Measurements from ENCODE around the gene KCNS1. TPM values are rescaled to one million over a fixed set of nuclear protein-coding genes. Genes with fewer than 3 reads are reported as not detected.

KCNS1 gene
- total RNA-seq, 1 experiment from 2014 or later, result not detected

DNA sequence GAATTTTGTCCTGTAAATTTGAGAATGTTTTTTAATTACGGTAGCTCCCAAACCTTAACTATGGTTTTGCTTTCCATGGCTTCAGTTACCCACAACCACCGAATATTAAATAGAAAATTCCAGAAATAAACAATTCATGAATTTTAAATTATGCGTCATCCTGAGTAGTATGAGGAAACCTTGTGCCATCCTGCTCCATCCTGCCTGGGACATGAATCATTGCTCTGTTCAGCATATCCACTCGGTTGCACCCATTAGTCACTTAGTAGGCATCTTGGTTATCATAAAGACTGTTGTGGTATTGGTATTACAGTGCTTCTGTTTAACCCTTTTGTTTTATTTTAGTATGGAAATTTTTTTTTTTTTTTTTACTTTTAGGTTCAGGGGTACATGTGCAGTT, 39.7 kb downstream of the KCNS1 start:
- CTCF ChIA-PET, result no interaction called here
- 0 out of 2 replicates have a peak, but pooled peaks cover 3% of the 10 kb centered on the region for H3K36me3 ChIP-seq (ENCODE audit: control insufficient read depth, insufficient read depth, low read length)
- no peaks in the 10 kb centered on the region for H3K27me3 ChIP-seq (ENCODE audit: control insufficient read depth, insufficient read depth, low read length)
- BruUV-seq (replicated peaks), result no TSS peak
- intact Hi-C loops (cut with micrococcal nuclease; ENCODE audit: unreplicated experiment), result no loop called here
- POLR2A ChIA-PET, result interaction anchor here (0.7 kb wide), 1 partner anchor 75 kb away, joined by 4 read pairs; no protein-coding TSS in a partner anchor
- DNase-seq (ENCODE audit: low read depth, low spot score) (peak; percentile 72), ATAC-seq (peak; percentile 95)
- H3K27ac ChIP-seq (ENCODE audit: low read length), result no peak overlapping the region
- no peak overlapping the region for H3K4me3 ChIP-seq (ENCODE audit: low read depth in 2 of 2, low read length in 2 of 2)
- TF ChIP-seq, protein P1, sequence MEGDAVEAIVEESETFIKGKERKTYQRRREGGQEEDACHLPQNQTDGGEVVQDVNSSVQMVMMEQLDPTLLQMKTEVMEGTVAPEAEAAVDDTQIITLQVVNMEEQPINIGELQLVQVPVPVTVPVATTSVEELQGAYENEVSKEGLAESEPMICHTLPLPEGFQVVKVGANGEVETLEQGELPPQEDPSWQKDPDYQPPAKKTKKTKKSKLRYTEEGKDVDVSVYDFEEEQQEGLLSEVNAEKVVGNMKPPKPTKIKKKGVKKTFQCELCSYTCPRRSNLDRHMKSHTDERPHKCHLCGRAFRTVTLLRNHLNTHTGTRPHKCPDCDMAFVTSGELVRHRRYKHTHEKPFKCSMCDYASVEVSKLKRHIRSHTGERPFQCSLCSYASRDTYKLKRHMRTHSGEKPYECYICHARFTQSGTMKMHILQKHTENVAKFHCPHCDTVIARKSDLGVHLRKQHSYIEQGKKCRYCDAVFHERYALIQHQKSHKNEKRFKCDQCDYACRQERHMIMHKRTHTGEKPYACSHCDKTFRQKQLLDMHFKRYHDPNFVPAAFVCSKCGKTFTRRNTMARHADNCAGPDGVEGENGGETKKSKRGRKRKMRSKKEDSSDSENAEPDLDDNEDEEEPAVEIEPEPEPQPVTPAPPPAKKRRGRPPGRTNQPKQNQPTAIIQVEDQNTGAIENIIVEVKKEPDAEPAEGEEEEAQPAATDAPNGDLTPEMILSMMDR (IDR thresholded peaks at IDR 0.05), result no peak
- TF ChIP-seq POLR2AphosphoS5 (IDR thresholded peaks at IDR 0.05; ENCODE audit: low read depth, low read length), result no peak
- no peaks in the 10 kb centered on the region; the same call in none of the 2 replicates for H3K4me1 ChIP-seq (ENCODE audit: control insufficient read depth, insufficient read depth, low read length)
- in situ Hi-C loops (cut with HindIII; ENCODE audit: low pct_unique_long_range_greater_than_20kb, low sequenced_read_pairs), result no loop called here
- no peaks in the 10 kb centered on the region for H3K9me3 ChIP-seq (ENCODE audit: control insufficient read depth, insufficient read depth, low read depth, low read length)

DNA sequence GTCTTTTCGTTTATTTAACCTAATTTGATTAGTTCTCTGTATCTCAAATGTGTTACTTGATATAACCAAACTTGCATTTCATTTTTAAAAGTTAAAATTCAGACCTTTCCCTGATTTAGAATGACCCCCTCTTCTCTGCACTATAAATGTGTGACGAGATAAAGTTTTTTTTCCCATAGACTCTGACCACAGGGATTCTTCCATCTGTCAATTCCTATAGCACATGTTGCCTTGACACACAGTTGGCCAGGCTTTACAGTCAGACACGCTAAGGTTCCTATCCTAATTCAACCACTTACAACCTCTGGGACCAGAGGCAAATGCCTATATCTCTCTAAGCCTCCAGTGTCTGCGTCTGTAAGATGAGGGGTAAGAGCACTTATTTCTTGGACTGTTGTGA, 40.6 kb downstream of the KCNS1 start:
- no TSS peak for BruUV-seq (replicated peaks)
- in situ Hi-C loops (cut with HindIII; ENCODE audit: low pct_unique_long_range_greater_than_20kb, low sequenced_read_pairs), result no loop called here
- 0 out of 2 replicates have a peak overlapping the region, but pooled peaks have one; percentile 11 for H3K27ac ChIP-seq (ENCODE audit: low read length)

DNA sequence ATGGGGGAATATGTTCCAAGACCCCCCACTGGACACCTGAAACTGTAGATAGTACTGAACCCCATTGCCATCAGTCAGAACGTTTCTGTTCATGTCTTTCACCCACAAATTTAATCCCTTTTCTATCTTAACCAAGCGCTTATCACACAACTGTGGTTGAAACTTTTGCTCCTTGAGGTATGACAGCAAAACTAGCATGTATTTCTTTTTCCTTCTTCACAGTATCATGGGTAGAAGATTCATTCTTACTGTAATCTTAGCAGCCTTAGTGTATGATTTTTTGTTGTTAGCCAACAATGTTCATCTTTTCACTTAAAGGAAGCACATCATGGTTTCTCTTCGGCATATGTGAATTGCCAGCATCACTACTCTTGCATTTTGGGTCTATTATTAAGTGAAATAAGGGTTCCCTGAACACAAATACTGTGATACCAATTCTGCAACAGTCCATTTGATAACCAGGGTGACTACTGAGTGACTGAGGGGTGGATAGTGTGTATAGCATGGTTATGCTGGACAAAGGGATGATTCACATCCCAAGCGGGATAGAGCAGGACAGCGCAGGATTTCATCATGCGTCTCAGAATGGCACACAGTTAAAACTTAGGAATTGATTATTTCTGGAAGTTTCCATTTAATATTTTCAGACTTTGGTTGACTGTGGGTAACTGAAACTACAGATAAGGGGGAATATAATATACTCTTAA, 41.8 kb downstream of the KCNS1 start:
- no peaks in the 10 kb centered on the region; the same call in none of the 2 replicates for H3K4me1 ChIP-seq (ENCODE audit: control insufficient read depth, insufficient read depth, low read length)
- ChIA-PET CTCF (no interaction called here), POLR2A (no interaction called here)
- no peak overlapping the region for H3K27ac ChIP-seq (ENCODE audit: low read length)
- H3K27me3 ChIP-seq (ENCODE audit: control insufficient read depth, insufficient read depth, low read length), result no peaks in the 10 kb centered on the region
- BruUV-seq (replicated peaks), result no TSS peak
- intact Hi-C loops (cut with micrococcal nuclease; ENCODE audit: unreplicated experiment), result no loop called here
- in situ Hi-C loops (cut with HindIII; ENCODE audit: low pct_unique_long_range_greater_than_20kb, low sequenced_read_pairs), result no loop called here
- no peak overlapping the region for H3K4me3 ChIP-seq (ENCODE audit: low read depth in 2 of 2, low read length in 2 of 2)
- ATAC-seq, result no peak
- 0 out of 2 replicates have a peak, but pooled peaks cover 3% of the 10 kb centered on the region for H3K36me3 ChIP-seq (ENCODE audit: control insufficient read depth, insufficient read depth, low read length)
- no peak for DNase-seq (ENCODE audit: low read depth, low spot score)
- no peaks in the 10 kb centered on the region for H3K9me3 ChIP-seq (ENCODE audit: control insufficient read depth, insufficient read depth, low read depth, low read length)
- TF ChIP-seq POLR2AphosphoS5 (IDR thresholded peaks at IDR 0.05; ENCODE audit: low read depth, low read length) (no peak), SIN3A (IDR thresholded peaks at IDR 0.05; ENCODE audit: borderline replicate concordance, insufficient read depth, low read depth, low read length) (no peak), TCF7L2 (IDR thresholded peaks at IDR 0.05; ENCODE audit: low read depth, low read length) (no peak)
- TF ChIP-seq, protein P1 (IDR thresholded peaks at IDR 0.05), result no peak
- TF ChIP-seq, protein P2, sequence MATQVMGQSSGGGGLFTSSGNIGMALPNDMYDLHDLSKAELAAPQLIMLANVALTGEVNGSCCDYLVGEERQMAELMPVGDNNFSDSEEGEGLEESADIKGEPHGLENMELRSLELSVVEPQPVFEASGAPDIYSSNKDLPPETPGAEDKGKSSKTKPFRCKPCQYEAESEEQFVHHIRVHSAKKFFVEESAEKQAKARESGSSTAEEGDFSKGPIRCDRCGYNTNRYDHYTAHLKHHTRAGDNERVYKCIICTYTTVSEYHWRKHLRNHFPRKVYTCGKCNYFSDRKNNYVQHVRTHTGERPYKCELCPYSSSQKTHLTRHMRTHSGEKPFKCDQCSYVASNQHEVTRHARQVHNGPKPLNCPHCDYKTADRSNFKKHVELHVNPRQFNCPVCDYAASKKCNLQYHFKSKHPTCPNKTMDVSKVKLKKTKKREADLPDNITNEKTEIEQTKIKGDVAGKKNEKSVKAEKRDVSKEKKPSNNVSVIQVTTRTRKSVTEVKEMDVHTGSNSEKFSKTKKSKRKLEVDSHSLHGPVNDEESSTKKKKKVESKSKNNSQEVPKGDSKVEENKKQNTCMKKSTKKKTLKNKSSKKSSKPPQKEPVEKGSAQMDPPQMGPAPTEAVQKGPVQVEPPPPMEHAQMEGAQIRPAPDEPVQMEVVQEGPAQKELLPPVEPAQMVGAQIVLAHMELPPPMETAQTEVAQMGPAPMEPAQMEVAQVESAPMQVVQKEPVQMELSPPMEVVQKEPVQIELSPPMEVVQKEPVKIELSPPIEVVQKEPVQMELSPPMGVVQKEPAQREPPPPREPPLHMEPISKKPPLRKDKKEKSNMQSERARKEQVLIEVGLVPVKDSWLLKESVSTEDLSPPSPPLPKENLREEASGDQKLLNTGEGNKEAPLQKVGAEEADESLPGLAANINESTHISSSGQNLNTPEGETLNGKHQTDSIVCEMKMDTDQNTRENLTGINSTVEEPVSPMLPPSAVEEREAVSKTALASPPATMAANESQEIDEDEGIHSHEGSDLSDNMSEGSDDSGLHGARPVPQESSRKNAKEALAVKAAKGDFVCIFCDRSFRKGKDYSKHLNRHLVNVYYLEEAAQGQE (IDR thresholded peaks at IDR 0.05; ENCODE audit: insufficient read depth in 1 of 2, low read depth in 2 of 2, low read length in 1 of 2), result no peak

More for the DNA sequence above, 40.6 kb downstream of the KCNS1 start:
- POLR2A ChIA-PET, result no interaction called here
- no peak for TF ChIP-seq POLR2AphosphoS5 (IDR thresholded peaks at IDR 0.05; ENCODE audit: low read depth, low read length)
- TF ChIP-seq, protein P2 (IDR thresholded peaks at IDR 0.05; ENCODE audit: insufficient read depth in 1 of 2, low read depth in 2 of 2, low read length in 1 of 2), result no peak
- no peak overlapping the region for H3K4me3 ChIP-seq (ENCODE audit: low read depth in 2 of 2, low read length in 2 of 2)
- DNase-seq (ENCODE audit: low read depth, low spot score) (no peak), ATAC-seq (0 out of 2 replicates have a peak, but pooled peaks have one; percentile 9)
- no peaks in the 10 kb centered on the region for H3K9me3 ChIP-seq (ENCODE audit: control insufficient read depth, insufficient read depth, low read depth, low read length)
- no peaks in the 10 kb centered on the region for H3K27me3 ChIP-seq (ENCODE audit: control insufficient read depth, insufficient read depth, low read length)
- intact Hi-C loops (cut with micrococcal nuclease; ENCODE audit: unreplicated experiment), result no loop called here
- no peaks in the 10 kb centered on the region; the same call in none of the 2 replicates for H3K4me1 ChIP-seq (ENCODE audit: control insufficient read depth, insufficient read depth, low read length)
- CTCF ChIA-PET, result no interaction called here
- 0 out of 2 replicates have a peak, but pooled peaks cover 3% of the 10 kb centered on the region for H3K36me3 ChIP-seq (ENCODE audit: control insufficient read depth, insufficient read depth, low read length)

All from Panc1 (cell line).